A673 (cell line): ENCODE measurements around the gene NEIL1. TPM values are rescaled to one million over a fixed set of nuclear protein-coding genes. Genes with fewer than 3 reads are reported as not detected.
"Not testable (repeated sequence)": the region's sequence is repeated elsewhere in the genome, so short reads cannot be mapped to it uniquely, and the experiment has no call there.

Experiments used
- BruUV-seq: library from RNA; stranded (reverse); fragments of 400-500 nt; replicated peaks from 2 replicates; lab custom pipeline; 2021; lab: Mats Ljungman, UMichigan
- CTCF ChIA-PET: fragments of 300-600 bp; sonication (Branson Sonifier 250); formaldehyde crosslinking; loops from one replicate; lab custom pipeline; 2022; ENCODE audit warnings: antibody characterized with exemption; lab: Charles Lee
- POLR2A ChIA-PET: fragments of 300-600 bp; sonication (Branson Sonifier 250); formaldehyde crosslinking; loops from one replicate; lab custom pipeline; 2022; ENCODE audit warnings: antibody characterized with exemption; ENCODE audit not compliant: low non-redundant PET; lab: Charles Lee
- DNase-seq: peaks from one replicate; pipeline ENCODE4 v3.0.0-alpha.2; 2015; ENCODE audit warnings: low spot score
- H3K27ac ChIP-seq: fragments of 200-600 bp; sonication (generic); 2 replicates; pipeline ENCODE4 v1.5.1; 2016; ENCODE audit warnings: mixed run types, low read depth, mild to moderate bottlenecking, mixed read lengths, antibody characterized with exemption, low read length; ENCODE audit not compliant: poor library complexity, severe bottlenecking
- H3K27me3 ChIP-seq: fragments of 200-600 bp; sonication (generic); replicated peaks from 2 replicates; pipeline ENCODE4 v1.6.1; 2017; ENCODE audit warnings: mixed run types, low read depth, mild to moderate bottlenecking, mixed read lengths, antibody characterized with exemption, low read length; ENCODE audit not compliant: insufficient read depth, poor library complexity
- H3K36me3 ChIP-seq: fragments of 200-600 bp; sonication (generic); 2 replicates; pipeline ENCODE4 v1.6.1; 2016; ENCODE audit warnings: mixed run types, mild to moderate bottlenecking, mixed read lengths, antibody characterized with exemption, low read length; ENCODE audit not compliant: insufficient read depth, poor library complexity, severe bottlenecking
- H3K4me1 ChIP-seq: fragments of 200-600 bp; sonication (generic); 2 replicates; pipeline ENCODE4 v1.6.1; 2017; ENCODE audit warnings: mixed run types, mild to moderate bottlenecking, mixed read lengths, antibody characterized with exemption, low read length; ENCODE audit not compliant: insufficient read depth, poor library complexity, severe bottlenecking
- H3K4me3 ChIP-seq: fragments of 200-600 bp; sonication (generic); 2 replicates; pipeline ENCODE4 v1.5.1; 2016; ENCODE audit warnings: low read depth, mixed run types, mild to moderate bottlenecking, mixed read lengths, low read length; ENCODE audit not compliant: poor library complexity, severe bottlenecking
- H3K9me3 ChIP-seq: fragments of 200-600 bp; sonication (generic); 2 replicates; pipeline ENCODE4 v1.6.1; 2016; ENCODE audit warnings: mixed run types, low read depth, mild to moderate bottlenecking, mixed read lengths, antibody characterized with exemption, low read length; ENCODE audit not compliant: poor library complexity, severe bottlenecking
- CTCF ChIP-seq: fragments of 300-800, 200-600 bp; sonication (generic); conservative IDR thresholded peaks from 2 replicates; pipeline ENCODE4 v1.5.1; 2017; ENCODE audit warnings: low read depth, mild to moderate bottlenecking, antibody characterized with exemption, low read length, moderate library complexity, mixed read lengths
- EZH2 ChIP-seq: fragments of 200-600 bp; sonication (generic); IDR thresholded peaks from 2 replicates; pipeline ENCODE4 v1.6.1; 2017; ENCODE audit warnings: borderline replicate concordance, low read depth, mild to moderate bottlenecking, mixed read lengths, antibody characterized with exemption, low read length; ENCODE audit not compliant: poor library complexity, severe bottlenecking
- intact Hi-C: fragments of 100-400 bp; cut with micrococcal nuclease; formaldehyde crosslinking; loops from one replicate; pipeline ENCODE4 v1.10.0; 2022; ENCODE audit not compliant: unreplicated experiment
- total RNA-seq: library from RNA; stranded (reverse); gene quantifications from 2 replicates; pipeline ENCODE4 v1.2.3, GENCODE V29; 2021

Gene NEIL1
- total RNA-seq, 1 experiment from 2014 or later: 3.8 TPM

DNA sequence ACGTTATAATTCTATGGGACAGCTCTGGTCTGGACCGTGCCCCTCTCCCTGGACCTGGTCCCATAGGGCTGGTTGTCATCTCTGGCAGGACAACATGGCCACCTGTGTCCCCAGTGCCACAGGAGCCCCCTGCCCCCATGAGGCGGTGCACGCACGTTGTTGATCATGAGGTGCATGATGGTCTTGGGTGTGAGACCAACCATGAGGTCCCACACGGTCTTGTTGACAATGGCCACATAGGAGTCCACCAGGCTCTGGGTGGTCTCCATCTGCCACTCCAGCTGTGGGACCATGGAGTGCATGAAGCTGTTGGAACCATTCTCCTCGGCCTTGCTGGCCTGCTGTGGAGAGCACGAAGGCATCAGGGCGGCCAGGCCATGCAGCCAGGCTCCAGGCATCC is 44.5 kb upstream of the NEIL1 start:
- no peak for DNase-seq

GRCh38 chr15:75302753-75303152 is 44.1 kb upstream of the NEIL1 start:
- POLR2A ChIA-PET, intact Hi-C loops, H3K36me3 ChIP-seq, H3K27ac ChIP-seq, H3K27me3 ChIP-seq, H3K4me3 ChIP-seq, BruUV-seq, H3K9me3 ChIP-seq, DNase-seq, CTCF ChIA-PET, H3K4me1 ChIP-seq: not testable (repeated sequence)

More for the DNA sequence above, 44.5 kb upstream of the NEIL1 start:
- no TSS peak for BruUV-seq
- CTCF ChIA-PET: no interaction called here
- no peaks in the 10 kb centered on the region for H3K9me3 ChIP-seq
- no peak overlapping the region for H3K27ac ChIP-seq
- intact Hi-C loops: no loop called here
- H3K36me3 ChIP-seq: no peaks in the 10 kb centered on the region
- no peaks in the 10 kb centered on the region for H3K27me3 ChIP-seq
- no peak overlapping the region for H3K4me3 ChIP-seq
- H3K4me1 ChIP-seq: no peaks in the 10 kb centered on the region
- TF ChIP-seq CTCF (no peak), EZH2 (no peak)
- POLR2A ChIA-PET: no interaction called here

- TF ChIP-seq CTCF (no peak), EZH2 (no peak)
- H3K9me3 ChIP-seq: no peaks in the 10 kb centered on the region
- H3K27me3 ChIP-seq: no peaks in the 10 kb centered on the region
- intact Hi-C loops: no loop called here
- no peak overlapping the region for H3K27ac ChIP-seq
- ChIA-PET POLR2A (no interaction called here), CTCF (no interaction called here)
- H3K4me1 ChIP-seq: no peaks in the 10 kb centered on the region
- no TSS peak for BruUV-seq
- no peak overlapping the region for H3K4me3 ChIP-seq
- no peaks in the 10 kb centered on the region for H3K36me3 ChIP-seq
- DNase-seq: no peak
These were observed 40.7 kb upstream of the NEIL1 start for GRCh38 chr15:75306188-75306587.

DNA sequence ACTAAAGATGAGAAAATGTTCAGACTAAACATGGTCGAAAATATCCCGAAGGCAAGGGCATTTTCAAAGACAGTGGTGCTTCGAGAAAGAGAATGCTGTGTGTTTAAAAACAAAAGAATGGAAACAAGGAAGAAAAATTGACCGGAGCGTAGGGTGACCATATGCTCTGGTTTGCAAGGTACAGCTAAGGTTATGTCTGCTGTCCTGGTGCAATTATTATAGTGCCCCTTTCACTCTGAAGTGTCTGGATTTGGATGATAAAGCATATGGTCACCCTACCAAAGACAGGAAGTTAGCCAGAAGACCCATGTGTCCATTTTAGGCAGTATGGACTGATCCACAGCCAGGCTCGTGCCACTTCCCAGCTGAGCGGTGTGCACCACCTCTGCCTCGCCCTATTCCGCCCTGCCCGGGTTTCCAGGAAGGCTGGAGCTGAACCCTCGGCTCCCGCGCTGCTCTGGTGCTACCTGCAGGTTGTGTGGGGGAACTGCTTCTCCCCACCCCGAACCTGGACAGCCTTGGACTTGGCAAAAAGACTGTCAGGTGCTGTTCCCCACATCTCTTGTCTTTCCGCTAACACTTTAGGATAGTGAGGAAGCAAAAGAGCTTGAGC is 39.0 kb upstream of the NEIL1 start:
- ChIA-PET POLR2A (no interaction called here), CTCF (no interaction called here)
- no TSS peak for BruUV-seq
- H3K27ac ChIP-seq: no peak overlapping the region
- intact Hi-C loops: loop anchor here (1.0 kb wide), 1 partner anchor 279 kb away; no protein-coding TSS in a partner anchor
- DNase-seq: peak; percentile 69
- no peaks in the 10 kb centered on the region for H3K9me3 ChIP-seq
- no peak overlapping the region for H3K4me3 ChIP-seq
- TF ChIP-seq CTCF: peak; percentile 66
- TF ChIP-seq EZH2: no peak
- H3K36me3 ChIP-seq: no peaks in the 10 kb centered on the region
- no peaks in the 10 kb centered on the region for H3K27me3 ChIP-seq
- H3K4me1 ChIP-seq: no peaks in the 10 kb centered on the region
